Ishikawa (cell line): ENCODE measurements around the gene NUP210L.

Source experiments
- CEBPB ChIP-seq: IDR thresholded peaks from 2 replicates; pipeline ENCODE4 v1.6.1; 2012
- CREB1 ChIP-seq: IDR thresholded peaks from 2 replicates; pipeline ENCODE4 v1.6.1; 2012; ENCODE audit warnings: low read depth
- EGR1 ChIP-seq: IDR thresholded peaks from 2 replicates; pipeline ENCODE4 v1.6.1; 2012
- EP300 ChIP-seq: IDR thresholded peaks from 2 replicates; pipeline ENCODE4 v1.6.1; 2012; ENCODE audit warnings: borderline replicate concordance
- FOXM1 ChIP-seq: IDR thresholded peaks from 2 replicates; pipeline ENCODE4 v1.6.1; 2012; ENCODE audit warnings: low read depth, borderline replicate concordance
- MAX ChIP-seq: IDR thresholded peaks from 2 replicates; pipeline ENCODE4 v1.6.1; 2012
- NFIC ChIP-seq: IDR thresholded peaks from 2 replicates; pipeline ENCODE4 v1.6.1; 2012
- RAD21 ChIP-seq: IDR thresholded peaks from 2 replicates; pipeline ENCODE4 v1.6.1; 2012; ENCODE audit warnings: low read depth
- REST ChIP-seq: IDR thresholded peaks from 2 replicates; pipeline ENCODE4 v1.6.1; 2012; ENCODE audit warnings: low read depth, mild to moderate bottlenecking
- TAF1 ChIP-seq: IDR thresholded peaks from 2 replicates; pipeline ENCODE4 v1.6.1; 2012; ENCODE audit warnings: low read depth, mild to moderate bottlenecking
- TCF12 ChIP-seq: IDR thresholded peaks from 2 replicates; pipeline ENCODE4 v1.6.1; 2012; ENCODE audit warnings: low read depth
- TEAD4 ChIP-seq: IDR thresholded peaks from 2 replicates; pipeline ENCODE4 v1.6.1; 2012
- USF1 ChIP-seq: IDR thresholded peaks from 2 replicates; pipeline ENCODE4 v1.6.1; 2012
- YY1 ChIP-seq: IDR thresholded peaks from 2 replicates; pipeline ENCODE4 v1.6.1; 2012; ENCODE audit warnings: low read depth
- ZBTB7A ChIP-seq: IDR thresholded peaks from 2 replicates; pipeline ENCODE4 v1.6.1; 2012; ENCODE audit warnings: low read depth

The NUP210L gene

GRCh38 chr1:153959454-153959853, 195.4 kb downstream of the NUP210L start:
- no peak for TF ChIP-seq EGR1
- no peak for TF ChIP-seq FOXM1
- TF ChIP-seq REST = no peak

- TF ChIP-seq TAF1 (no peak), ZBTB7A (0 out of 2 replicates have a peak, but pooled peaks have one; percentile 8)
These were observed 196.0 kb downstream of the NUP210L start for GRCh38 chr1:153958961-153959260.

GRCh38 chr1:153958111-153958960, 196.5 kb downstream of the NUP210L start, which contains the start of gene CRTC2:
Gene CRTC2, minus strand, starts transcription at chr1:153958612. Its CDS starts 115 bp downstream, at chr1:153958497.
- TF ChIP-seq TCF12 (peak; percentile 65), YY1 (peak; percentile 77), CEBPB (no peak), ZBTB7A (0 out of 2 replicates have a peak, but pooled peaks have one; percentile 21), EGR1 (0 out of 2 replicates have a peak, but pooled peaks have one; percentile 29), RAD21 (no peak; the same call in 1 of the 2 replicates), CREB1 (peak; percentile 47), REST (no peak), MAX (peak; percentile 28; the same call in 1 of the 2 replicates), FOXM1 (no peak)

GRCh38 chr1:153957744-153958110, 197.1 kb downstream of the NUP210L start:
- TF ChIP-seq CEBPB = no peak
- TF ChIP-seq NFIC = no peak
- TF ChIP-seq TEAD4 = no peak
- TF ChIP-seq ZBTB7A = no peak
- no peak for TF ChIP-seq EP300
- TF ChIP-seq USF1 = no peak
- no peak for TF ChIP-seq TCF12
- no peak for TF ChIP-seq CREB1
- TF ChIP-seq MAX = no peak
- TF ChIP-seq EGR1 = no peak
- no peak for TF ChIP-seq FOXM1
- no peak for TF ChIP-seq RAD21
- no peak for TF ChIP-seq REST
- no peak for TF ChIP-seq YY1

GRCh38 chr1:153956997-153957715, 197.7 kb downstream of the NUP210L start:
- TF ChIP-seq RAD21 (no peak), FOXM1 (no peak), YY1 (no peak), TAF1 (no peak), TCF12 (no peak), EGR1 (no peak), MAX (no peak), NFIC (no peak), REST (no peak), CREB1 (no peak), ZBTB7A (no peak), USF1 (no peak), TEAD4 (no peak), CEBPB (no peak), EP300 (no peak)
